NCI-H1048 (cell line): ENCODE measurements around the gene RNF213.
"Not testable (repeated sequence)": the region's sequence is repeated elsewhere in the genome, so short reads cannot be mapped to it uniquely, and the experiment has no call there.

Source experiments
- DNase-seq: peaks from one replicate; lab custom pipeline; 2025; lab: John Stamatoyannopoulos, UW

Gene RNF213

DNA sequence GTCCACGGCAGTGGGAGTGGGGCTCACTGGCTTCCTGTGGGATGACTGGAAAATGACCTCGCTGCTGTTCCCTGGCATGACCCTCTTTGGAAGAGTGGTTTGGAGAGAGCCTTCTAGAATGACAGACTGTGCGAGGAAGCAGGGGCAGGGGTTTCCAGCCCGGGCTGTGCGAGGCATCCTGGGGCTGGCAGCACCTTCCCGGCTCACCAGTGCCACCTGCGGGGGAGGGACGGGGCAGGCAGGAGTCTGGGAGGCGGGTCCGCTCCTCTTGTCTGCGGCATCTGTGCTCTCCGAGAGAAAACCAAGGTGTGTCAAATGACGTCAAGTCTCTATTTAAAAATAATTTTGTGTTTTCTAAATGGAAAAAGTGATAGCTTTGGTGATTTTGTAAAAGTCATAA is 7.8 kb upstream of the RNF213 start:
- DNase-seq, result no peak

DNA sequence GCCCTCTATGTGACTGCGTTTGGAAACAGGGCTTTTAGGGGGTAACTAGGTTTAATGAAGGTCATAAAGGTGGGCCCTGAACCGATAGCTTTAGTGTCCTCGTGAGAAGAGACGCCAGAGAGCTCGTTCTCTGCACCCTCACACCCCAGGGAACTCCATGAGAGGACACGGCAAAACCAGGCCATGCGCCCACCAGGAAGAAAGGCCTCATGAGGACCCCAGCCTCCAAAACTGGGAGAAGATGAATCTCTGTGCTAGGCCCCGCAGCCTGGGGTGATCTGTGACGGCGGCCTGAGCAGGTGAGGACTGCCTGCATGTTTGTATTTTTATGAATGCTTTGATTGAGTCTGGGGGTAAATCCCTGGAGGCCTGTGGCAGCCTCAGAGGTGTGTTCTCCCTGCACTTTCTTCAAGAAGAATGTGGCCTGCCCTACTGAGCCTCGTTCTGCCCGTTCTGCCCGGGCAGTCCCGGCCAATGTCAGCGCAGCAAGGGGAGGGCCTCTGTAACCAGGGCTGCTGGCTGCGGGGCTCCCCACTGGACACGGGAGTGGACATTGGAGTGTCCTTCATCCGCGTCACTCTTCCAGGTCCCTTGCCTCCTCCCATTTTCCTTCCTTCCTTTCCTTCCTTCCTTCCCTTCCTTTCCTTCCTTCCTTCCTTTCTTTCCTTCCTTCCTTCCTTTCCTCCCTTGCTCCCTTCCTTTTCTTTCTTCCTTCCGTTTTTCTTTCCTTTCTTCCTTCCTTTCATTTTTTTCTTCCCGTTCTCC is 6.8 kb upstream of the RNF213 start:
- no peak for DNase-seq

DNA sequence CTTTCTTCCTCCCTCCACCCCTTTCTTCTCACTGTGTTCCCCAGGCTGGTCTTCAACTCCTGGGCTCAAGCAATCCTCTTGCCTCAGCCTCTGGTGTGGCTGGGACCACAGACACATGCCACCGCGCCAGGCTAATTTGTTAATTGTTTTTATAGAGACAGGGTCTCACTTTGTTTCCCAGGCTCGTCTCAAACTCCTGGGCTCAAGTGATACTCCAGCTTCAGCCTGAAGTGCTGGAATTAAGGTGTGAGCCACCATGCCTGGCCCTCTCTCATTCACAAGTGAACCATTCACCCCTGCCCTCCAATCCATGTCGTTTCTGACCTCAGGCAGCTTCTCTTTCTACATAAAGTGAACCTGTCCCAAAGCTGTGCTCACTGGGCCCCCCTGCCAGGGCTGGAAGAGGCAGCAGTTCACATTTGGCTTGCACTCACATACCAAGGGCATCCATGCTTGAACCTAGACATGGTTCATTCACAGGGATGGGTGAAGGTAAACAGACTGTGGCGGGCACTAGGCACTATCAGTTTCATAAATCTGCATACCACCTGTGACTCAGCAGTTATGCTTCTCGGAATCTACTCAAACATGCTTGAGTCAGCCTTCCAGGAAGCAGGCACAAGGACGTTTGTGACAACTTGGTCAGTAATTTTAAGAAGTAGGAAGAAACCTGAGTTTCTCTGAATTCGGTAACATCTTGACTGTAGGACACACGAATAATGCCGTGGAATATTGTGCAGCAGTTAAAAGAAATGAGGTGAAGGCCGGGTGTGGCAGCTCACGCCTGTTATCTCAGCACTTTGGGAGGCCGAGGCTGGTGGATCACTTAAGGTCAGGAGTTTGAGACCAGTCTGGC is 6.0 kb upstream of the RNF213 start:
- DNase-seq, result no peak

DNA sequence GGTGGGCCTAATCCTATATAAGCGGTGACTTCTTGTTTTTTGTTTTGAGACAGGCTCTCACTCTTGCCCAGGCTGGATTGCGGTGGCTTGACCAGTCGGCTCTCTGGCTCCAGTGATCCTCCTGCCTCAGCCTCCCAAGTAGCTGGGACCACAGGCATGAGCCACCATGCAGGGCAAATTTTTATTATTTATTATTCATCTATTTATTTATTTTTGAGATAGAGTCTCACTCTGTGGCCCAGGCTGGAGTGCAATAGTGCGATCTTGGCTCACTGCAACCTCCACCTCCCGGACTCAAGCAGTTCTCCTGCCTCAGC is 4.7 kb upstream of the RNF213 start:
- no peak for DNase-seq

DNA sequence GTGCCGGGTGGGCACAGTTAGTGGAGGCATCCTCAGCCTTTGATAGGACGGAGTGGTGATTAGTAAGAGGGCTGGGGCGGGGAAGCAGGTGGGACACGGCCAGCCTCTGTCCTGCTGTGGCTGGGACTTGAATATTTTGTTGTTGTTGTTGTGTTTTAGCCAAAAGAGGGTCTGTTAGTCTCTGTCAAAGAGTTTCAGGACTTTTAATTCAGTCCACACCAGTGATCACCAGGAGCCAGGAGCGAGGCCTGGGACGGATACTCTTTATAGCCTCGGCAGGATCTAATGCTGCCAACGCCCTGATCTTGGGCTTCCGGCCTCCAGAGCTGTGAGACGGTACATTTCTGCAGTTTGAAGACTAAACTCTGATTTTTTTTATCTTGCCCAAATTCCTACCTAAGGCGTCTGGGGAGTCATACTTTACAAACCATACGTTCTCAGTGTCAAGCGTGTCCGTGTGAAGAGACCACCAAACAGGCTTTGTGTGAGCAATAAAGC is 2.9 kb upstream of the RNF213 start:
- DNase-seq, result no peak

DNA sequence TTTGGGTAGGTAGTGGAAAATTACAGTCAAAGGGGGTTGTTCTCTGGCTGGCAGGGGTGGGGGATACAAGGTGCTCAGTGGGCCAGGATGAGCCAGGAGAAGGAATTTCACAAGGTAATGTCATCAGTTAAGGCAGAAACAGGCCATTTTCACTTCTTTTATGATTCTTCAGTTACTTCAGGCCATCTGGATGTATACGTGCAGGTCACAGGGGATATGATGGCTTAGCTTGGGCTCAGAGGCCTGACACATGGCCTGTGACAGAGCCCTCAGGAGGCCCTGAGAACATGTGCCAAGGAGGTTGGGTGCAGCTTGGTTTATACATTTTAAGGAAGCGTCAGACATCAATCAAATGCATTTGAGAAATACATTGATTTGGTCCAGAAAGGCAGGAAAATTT is 2.4 kb upstream of the RNF213 start:
- not testable (repeated sequence) for DNase-seq

DNA sequence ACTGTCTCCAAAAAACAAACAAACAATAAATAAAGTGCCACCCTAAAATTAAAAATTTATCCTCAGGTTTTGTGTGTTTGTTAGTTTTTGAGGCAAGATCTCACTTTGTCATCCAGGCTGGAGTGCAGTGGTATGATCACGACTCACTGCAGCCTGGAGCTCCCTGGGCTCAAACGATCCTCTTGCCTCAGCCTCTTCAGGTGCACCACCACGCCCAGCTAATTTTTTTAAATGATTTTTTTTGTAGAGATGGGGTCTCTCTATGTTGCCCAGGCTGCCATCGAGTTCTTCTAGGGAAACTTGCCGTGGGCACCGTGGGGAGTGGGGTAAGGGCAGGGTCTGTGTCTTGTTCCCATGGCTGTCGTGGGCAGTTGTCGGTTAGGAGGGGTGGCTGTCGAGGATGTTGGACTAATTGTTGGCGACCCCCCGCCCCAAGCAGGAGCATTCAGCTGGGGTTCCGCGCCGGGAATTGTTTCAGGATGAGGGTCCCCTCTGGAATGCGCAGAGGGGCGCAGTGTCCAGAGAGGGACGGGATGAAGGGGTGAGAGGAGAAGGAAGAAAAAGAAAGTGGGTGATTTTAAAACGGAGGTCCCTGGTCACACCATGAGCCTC is 1.1 kb upstream of the RNF213 start:
- DNase-seq, result no peak

DNA sequence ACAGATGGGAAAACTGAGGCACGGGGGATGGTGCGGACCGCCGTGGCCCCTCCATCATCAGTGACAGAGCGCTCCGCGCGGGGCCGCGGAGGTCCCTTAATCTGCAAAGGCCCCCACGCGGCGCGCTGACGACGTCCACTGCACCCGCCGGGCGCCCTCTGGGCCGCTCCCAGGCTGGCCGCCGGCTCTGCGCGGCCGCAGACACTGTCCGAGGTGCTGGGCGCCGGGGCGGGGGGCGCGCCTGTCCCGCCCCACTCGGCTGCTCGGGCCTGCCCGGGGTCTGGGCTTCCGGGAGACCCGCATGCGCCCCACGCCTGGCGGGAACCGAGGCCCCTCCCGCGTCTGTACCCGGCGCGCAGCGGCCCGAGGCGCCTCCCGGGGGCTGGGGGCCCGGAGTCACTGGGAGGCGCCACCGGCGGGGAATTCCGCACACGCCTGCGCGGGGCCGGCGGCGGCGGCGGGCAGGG is 550 bp upstream of the RNF213 start:
- no peak for DNase-seq

DNA sequence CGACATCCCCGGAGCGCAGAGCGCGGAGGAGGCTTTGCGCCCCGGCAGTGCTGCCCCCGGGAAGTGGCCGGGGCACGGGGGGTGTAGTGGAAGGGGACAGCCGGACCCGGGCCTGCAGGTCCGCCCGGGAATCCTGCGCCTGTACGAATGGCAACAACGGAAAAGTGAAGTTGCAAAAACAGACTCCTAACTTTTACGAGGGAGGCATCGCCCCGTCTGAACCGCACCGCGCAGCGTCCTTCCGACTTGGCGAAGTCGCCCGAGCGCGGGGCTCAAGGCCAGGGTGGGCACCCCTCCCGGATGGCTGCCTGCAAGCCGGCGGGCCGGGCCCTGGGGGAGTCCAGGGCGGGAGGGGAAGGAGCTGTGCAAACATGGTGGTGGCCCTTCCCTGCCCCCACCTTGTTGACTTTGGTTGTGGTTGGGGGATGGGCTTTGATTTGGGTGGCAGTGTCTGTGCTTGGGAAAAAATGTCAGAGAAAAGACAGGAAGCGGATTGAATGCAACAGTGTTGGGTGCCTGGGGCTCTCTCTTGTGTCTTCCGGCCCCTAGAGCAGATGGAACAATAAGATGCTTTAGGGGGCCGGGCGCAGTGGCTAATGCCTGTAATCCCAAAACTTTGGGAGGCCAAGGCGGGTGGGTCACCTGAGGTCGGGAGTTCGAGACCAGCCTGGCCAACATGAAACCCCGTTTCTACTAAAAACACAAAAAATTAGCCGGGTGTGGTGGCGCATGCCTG is 675 bp downstream of the RNF213 start:
- no peak for DNase-seq

DNA sequence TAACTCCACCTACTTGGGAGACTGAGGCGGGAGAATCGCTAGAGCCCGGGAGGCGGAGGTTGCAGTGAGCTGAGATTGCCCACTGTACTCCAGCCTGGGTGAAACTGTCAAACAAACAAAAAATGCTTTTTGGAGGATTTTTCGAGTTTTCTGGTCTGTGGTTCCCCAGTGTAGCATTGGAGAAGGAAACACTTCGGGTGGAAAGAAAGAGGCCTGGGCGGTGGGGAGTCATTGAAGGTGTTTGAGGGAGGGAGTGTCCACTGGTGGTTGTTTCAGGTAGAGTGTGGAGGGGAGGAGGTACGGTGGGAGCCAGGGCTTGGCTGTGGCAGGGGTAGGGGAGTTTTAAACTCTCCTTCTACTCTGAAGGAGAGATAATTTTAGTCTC is 1.2 kb downstream of the RNF213 start:
- no peak for DNase-seq

DNA sequence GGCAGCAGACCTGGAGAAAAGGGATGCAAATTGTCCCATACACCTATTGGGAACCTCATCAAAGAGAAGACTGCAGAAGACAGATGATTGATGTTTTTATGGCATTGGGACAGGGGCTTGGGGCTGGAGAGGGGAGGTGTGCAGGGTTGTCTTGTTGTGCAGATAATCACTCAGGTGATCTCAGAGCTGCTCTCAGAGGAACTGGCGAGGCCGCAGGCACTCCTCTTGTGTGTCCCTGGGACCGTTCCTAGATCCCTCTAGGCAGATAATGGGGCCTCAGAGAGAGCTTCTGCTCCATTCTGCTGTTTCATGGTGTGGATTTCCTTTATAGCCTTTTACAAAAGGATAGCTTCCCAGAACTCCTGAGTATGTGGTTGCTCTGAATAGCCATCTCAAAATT is 1.6 kb downstream of the RNF213 start:
- DNase-seq, result no peak

DNA sequence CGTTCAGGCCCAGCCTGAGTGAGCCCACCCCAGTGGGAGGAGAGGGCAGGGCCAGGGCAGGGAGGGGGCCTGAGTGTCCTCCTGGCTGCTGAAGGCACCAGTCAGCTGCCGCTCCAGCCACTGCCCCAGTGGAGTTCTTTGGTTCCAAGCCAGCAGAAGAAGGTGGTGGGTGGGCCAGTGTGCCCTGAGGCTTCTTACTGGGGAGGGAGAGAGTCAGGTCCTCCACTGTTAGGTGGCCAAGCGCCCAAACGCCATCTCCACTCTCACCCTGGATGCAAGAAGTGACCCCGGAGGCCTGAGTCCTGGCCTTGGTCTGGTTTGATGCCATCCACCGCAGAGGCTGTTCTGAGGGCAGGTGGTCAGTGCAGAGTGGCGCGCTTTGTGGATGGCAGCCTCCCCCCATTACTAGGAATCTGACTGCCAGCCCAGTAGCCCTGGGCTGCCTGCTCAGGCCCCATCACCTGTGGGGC is 2.2 kb downstream of the RNF213 start:
- DNase-seq, result no peak

DNA sequence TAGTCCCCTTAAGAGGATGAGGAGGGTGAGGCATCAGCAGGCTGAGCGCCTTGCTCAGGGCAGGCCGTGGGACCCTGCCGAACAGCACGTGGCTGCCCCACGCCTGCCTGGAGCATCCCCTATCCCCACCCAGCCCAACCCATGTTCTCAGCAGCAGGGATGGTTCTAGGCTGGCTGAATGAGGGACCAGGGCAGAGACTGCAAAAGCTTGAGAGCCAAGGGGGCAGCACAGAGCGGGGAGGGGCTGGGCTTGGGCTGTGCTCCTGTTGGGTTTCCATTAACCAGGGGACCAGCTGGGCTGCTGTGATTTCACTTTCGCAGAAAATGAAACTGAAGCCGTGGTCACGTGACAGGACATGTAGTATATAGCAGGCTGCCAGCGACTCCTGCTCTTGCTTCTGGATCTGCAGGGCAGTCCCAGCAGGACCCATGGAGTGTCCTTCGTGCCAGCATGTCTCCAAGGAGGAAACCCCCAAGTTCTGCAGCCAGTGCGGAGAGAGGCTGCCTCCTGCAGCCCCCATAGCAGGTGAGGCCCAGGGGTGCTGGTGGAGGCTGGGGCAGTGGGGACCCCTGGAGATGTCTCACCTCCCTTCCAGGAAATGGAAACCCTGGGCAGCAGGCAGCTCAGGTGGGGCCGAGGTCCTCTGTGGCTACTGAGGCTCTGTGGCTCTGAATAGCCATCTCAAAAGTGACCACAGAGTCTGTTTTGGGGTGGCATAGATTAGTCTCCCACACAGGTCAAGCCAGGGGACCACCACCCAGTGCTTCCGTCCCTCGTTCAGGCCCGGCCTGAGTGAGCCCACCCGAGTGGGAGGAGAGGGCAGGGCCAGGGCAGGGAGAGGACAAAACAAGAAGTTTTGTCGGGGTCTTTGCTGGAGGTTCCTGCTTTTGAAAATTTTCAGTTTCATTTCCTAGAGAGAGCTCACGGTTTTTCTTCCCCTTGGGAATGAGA is 2.9 kb downstream of the RNF213 start:
- DNase-seq, result no peak

DNA sequence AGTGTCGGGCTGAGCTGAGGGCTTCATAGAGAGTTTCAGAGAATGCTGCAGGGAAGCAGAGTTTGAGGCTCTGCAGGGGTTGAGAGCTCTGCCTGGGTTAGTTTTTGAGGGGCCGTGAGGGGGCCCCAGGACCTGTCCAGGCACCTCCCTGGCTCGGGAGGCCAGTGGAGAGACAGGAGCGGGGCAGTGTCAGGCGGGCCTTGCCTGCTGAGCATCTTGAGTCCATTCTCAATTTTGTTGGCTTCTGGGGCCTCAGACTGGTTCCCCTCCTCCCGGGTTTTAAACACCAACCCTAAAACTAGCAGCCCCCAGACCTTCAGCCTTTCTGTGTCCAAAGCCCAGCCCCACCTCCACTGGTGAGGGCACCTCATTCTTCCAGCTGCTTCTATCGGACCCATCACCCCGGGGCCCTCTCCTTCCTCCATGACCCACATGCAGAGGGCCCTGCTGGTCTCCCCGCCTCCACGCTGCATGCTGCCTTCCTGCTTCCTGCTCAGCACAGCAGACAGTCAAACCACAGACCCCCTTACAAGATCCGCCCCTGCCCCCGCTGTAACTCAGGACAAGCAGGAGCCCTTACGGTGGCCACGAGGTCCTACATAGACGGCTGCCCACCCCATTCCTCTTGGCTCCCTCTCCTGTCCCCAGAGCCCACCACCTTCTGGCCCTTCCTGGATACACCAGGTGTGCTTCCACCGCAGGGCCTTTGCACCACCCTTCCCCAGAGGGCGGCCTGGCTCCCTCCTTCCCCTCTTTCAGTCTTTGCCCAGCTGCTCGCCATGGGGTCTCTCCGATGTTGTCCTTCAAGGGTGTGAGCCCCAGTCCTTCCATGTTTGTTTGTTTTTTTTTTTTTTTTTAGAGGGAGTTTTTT is 3.8 kb downstream of the RNF213 start:
- no peak for DNase-seq

DNA sequence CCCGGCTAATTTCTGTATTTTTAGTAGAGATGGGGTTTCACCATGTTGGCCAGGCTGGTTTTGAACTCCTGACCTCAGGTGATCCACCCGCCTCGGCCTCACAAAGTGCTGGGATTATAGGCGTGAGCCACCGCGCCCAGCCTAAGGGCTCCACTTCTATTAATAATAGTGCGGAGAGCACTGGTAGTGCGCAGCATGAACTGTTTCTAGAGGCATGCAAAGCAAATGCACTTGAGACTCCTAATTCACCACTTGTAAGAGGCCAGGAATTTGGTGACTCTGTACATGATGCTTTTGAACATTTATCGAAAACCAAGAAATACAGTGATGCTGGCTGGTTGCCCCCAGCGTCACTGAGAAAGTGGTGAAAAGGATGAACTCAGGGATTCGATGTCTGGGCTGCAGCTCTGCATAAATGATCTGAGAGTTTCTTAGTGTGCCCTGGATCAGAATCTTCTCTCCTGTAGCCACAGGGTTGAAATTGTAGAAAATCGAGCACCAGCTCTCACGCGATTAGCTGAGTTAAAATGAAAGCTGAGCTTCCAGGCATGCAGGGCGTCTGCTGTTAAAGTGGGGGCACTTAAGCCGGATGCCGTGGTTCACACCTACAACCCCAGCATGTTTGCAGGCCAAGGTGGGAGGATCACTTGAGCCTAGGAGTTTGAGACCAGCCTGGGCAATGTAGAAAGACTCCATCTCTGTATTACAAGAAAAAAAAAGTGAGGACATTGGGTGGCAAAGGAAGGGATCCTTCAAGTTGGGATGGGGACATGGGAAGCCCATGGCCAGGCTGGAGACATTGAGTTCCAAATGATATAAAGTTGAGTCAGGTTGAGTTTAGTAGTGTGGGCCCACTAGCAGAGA is 4.8 kb downstream of the RNF213 start:
- no peak for DNase-seq

DNA sequence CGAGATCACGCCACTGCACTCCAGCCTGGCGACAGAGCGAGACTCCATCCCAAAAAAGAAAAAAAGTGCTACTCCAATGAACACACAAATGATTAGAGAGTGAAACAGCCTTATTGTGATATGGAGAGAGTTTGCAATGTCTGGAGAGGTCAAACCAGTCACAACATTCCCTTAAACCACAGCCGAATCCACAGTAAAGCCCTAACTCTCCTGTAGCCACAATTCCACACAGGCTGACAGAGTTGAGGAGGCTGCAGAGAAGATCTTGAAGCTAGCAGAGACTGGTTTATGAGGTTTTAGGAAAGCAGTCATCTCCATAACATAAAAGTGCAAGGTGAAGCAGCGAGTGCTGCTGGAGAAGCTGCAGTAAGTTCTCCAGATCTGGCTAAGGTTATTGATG is 6.7 kb downstream of the RNF213 start:
- DNase-seq, result no peak

DNA sequence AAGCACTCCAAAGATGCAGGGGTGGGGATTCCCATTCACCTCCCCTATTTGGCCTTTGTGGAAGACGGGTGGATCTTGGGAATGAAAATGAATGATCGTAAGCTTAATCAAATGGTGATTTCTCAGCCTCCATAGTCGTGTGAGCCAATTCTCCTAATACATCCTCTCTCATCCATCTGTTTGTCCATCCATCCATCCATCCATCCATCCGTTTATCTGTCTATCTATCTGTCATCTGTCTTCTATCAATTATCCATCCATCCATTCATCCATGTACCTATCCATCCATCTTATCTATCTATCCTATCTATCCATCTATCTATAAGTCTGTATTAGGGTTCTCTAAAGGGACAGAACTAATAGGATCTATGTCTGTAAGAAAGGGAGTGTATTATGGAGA is 7.8 kb downstream of the RNF213 start:
- no peak for DNase-seq

DNA sequence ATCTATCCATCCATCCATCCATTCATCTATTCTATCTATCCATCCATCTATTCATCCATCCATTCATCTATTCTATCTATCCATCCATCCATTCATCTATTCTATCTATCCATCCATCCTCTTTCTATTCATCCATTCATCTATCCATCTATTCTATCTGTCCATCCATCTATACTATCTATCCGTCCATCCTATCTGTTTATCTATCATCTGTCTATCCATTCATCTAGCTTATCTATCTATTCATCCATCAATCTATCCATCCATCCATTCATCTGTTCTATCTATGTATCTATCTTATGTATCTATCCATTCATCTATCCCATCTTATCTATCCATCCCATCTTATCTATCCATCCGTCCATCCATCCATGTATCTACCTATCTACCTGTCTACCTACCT is 8.8 kb downstream of the RNF213 start:
- no peak for DNase-seq

DNA sequence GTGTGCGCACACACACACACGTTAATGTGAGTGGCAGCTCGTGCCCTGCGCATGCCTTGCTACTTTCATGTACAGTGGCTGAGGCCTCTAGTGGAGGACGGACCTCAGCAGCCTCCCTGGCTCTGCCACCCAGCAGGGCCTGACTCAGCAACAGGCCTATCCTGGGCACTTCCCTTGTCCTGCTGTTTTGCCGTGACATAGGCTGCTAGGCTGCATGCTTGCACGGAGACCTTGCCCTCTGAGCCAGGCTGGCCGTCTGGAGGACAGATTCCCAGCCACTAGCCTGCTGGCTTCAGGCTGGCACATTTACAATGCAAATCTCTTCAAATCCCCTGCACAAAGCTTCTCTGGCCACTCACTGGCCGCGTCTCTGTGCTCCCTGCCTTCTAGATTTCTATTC is 9.5 kb downstream of the RNF213 start:
- no peak for DNase-seq
